HepG2 (cell line): ENCODE results near the gene PEX19. TPM values are rescaled to one million over a fixed set of nuclear protein-coding genes. Genes with fewer than 3 reads are reported as not detected.

Experiments used
- HNF4A ChIP-seq: sonication (generic); formaldehyde crosslinking; IDR thresholded peaks from 2 replicates; pipeline ENCODE4 v1.4.0; 2020; ENCODE audit warnings: missing genetic modification reagents
- KAT8 ChIP-seq: IDR thresholded peaks from 2 replicates; pipeline ENCODE4 v1.6.1; 2016; ENCODE audit warnings: missing genetic modification reagents, missing compliant biosample characterization
- NBN ChIP-seq: fragments of 450-650 bp; conservative IDR thresholded peaks from 2 replicates; pipeline ENCODE4 v1.6.1; 2017
- REST ChIP-seq, 2 experiments: IDR thresholded peaks; 2 replicates each; pipeline ENCODE4 v1.6.1; 2011 to 2012; ENCODE audit warnings: low read length in 2 of 2, borderline replicate concordance in 1 of 2, low read depth in 1 of 2, mild to moderate bottlenecking in 1 of 2, moderate library complexity in 1 of 2
- SMAD1 ChIP-seq: sonication (generic); formaldehyde crosslinking; IDR thresholded peaks from 2 replicates; pipeline ENCODE4 v1.4.0; 2020; ENCODE audit warnings: missing genetic modification reagents, low read depth, mild to moderate bottlenecking, borderline replicate concordance
- SP4 ChIP-seq: sonication (generic); formaldehyde crosslinking; IDR thresholded peaks from 2 replicates; pipeline ENCODE4 v1.8.1; 2023; ENCODE audit warnings: mild to moderate bottlenecking, missing genetic modification reagents
- SSRP1 ChIP-seq: IDR thresholded peaks from 2 replicates; pipeline ENCODE4 v1.6.1; 2016; ENCODE audit warnings: control low read depth
- TFDP1 ChIP-seq: IDR thresholded peaks from 2 replicates; pipeline ENCODE4 v1.6.1; 2016; ENCODE audit warnings: missing compliant biosample characterization, missing genetic modification reagents, borderline replicate concordance
- THAP9 ChIP-seq: sonication (generic); formaldehyde crosslinking; IDR thresholded peaks from 2 replicates; pipeline ENCODE4; 2020; ENCODE audit warnings: missing genetic modification reagents, mild to moderate bottlenecking, borderline replicate concordance
- ZBED4 ChIP-seq: sonication (generic); formaldehyde crosslinking; IDR thresholded peaks from 2 replicates; pipeline ENCODE4 v1.4.0; 2020; ENCODE audit warnings: missing genetic modification reagents, borderline replicate concordance
- ZNF160 ChIP-seq: sonication (generic); formaldehyde crosslinking; IDR thresholded peaks from 2 replicates; pipeline ENCODE4 v1.8.0; 2022; ENCODE audit warnings: mild to moderate bottlenecking, inconsistent platforms, missing genetic modification reagents
- ZNF839 ChIP-seq: sonication (generic); formaldehyde crosslinking; IDR thresholded peaks from 2 replicates; pipeline ENCODE4 v1.4.0; 2020; ENCODE audit warnings: missing genetic modification reagents, mild to moderate bottlenecking, borderline replicate concordance
- ZNF878 ChIP-seq: sonication (generic); formaldehyde crosslinking; IDR thresholded peaks from 2 replicates; pipeline ENCODE4 v1.8.1; 2023; ENCODE audit warnings: mild to moderate bottlenecking, missing genetic modification reagents, moderate library complexity
- ZSCAN5A ChIP-seq: sonication (generic); formaldehyde crosslinking; IDR thresholded peaks from 2 replicates; pipeline ENCODE4 v1.8.0; 2022; ENCODE audit warnings: mild to moderate bottlenecking, missing genetic modification reagents, borderline replicate concordance
- polyA plus RNA-seq, 8 experiments: library from polyadenylated mRNA; depleted of rRNA in 3 of 8; stranded (reverse) in 7 of 8; unstranded in 1 of 8; fragments of >200 nt; fragmentation: Illumina TruSeq in 4 of 8; extraction: Trizol in 4 of 8; gene quantifications; 2 replicates each; pipeline versions ENCODE4 v1.2.1 to v1.2.3, GENCODE V29; 2011 to 2016; ENCODE audit warnings: low read depth in 4 of 8, missing spikeins in 1 of 8, mixed read lengths in 1 of 8; ENCODE audit not compliant: insufficient read depth in 1 of 8
- total RNA-seq, 5 experiments: library from RNA; depleted of rRNA; stranded (reverse); fragments of >200 nt; fragmentation: Illumina TruSeq; extraction: Trizol; gene quantifications; 2 replicates each; pipeline ENCODE4 v1.2.3, GENCODE V29; 2016; ENCODE audit warnings: low read depth in 1 of 5

PEX19 gene
- total and polyA plus RNA-seq, 2 of the 13 experiments (the other 11 are each of a cell fraction or from before 2014, with no cell fraction given) = 47.0 to 51.8 TPM

- TF ChIP-seq REST (IDR thresholded peaks at IDR 0.05; ENCODE audit: borderline replicate concordance in 1 of 2, low read depth in 1 of 2, low read length in 2 of 2) = peak in 1 of 2 experiments; percentile 57; a peak in 1 of 4 replicates
- no peak for TF ChIP-seq NBN
- TF ChIP-seq HNF4A = peak; percentile 3; the same call in 1 of the 2 replicates
- no peak for TF ChIP-seq ZBED4 (CRISPR knock-in tag)
- no peak; the same call in 1 of the 2 replicates for TF ChIP-seq ZNF839 (CRISPR knock-in tag)
- TF ChIP-seq THAP9 = peak; percentile 97
- TF ChIP-seq ZSCAN5A (CRISPR knock-in tag) = 0 out of 2 replicates have a peak, but pooled peaks have one; percentile 70
- TF ChIP-seq SSRP1 (CRISPR knock-in tag) = no peak
- no peak for TF ChIP-seq ZNF160 (CRISPR knock-in tag)
- TF ChIP-seq SP4 (CRISPR knock-in tag) = peak; percentile 61
- peak; percentile 88; the same call in 1 of the 2 replicates for TF ChIP-seq SMAD1
- TF ChIP-seq ZNF878 (CRISPR knock-in tag) = peak; percentile 81; the same call in 1 of the 2 replicates
- TF ChIP-seq TFDP1 (CRISPR knock-in tag) = peak; percentile 56; the same call in 1 of the 2 replicates
- TF ChIP-seq KAT8 (CRISPR knock-in tag) = peak; percentile 91
Measured at GRCh38 chr1:160261893-160262794, 22.8 kb downstream of the PEX19 start, which contains the start of gene DCAF8 (continued).
